Measurements from ENCODE around the gene PRR13. TPM values are rescaled to one million over a fixed set of nuclear protein-coding genes. Genes with fewer than 3 reads are reported as not detected.

The PRR13 gene
- total RNA-seq, 4 donors from 2014 or later, result 40.3 to 90.4 (median 74.2) TPM

DNA sequence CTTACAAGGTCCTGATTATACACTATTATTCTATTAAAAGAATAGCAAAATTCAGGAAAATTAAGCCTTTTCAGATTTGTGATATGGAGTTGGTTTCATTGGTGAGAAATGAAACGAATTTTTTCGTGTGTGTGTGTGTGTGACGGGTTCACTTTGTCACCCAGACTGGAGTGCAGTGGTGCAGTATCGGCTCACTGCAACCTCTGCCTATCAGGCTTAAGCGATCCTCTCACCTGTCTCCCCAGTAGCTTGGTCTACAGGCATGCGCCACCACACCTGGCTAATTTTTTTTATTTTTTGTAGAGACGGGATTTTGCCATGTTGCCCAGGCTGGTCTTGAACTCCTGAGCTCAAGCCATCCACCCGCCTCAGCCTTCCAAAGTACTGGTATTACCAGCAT, 20.1 kb downstream of the PRR13 start:
- H3K4me1 ChIP-seq, result peaks cover 66 to 77% of the 10 kb centered on the region in 2 donors
- DNase-seq (no peak), ATAC-seq (no peak)
- in situ Hi-C loops (cut with MboI; ENCODE audit: low sequenced_read_pairs in 4 of 4) (no loop called here), intact Hi-C loops (cut with DNase I; ENCODE audit: low total_unique reads) (no loop called here)
- H3K27me3 ChIP-seq, result no peaks in the 10 kb centered on the region
- peak overlapping the region; percentile 71 to 84 (median 78) for H3K27ac ChIP-seq
- H3K9me3 ChIP-seq, result no peaks in the 10 kb centered on the region
- no peak overlapping the region for H3K4me3 ChIP-seq
- TF ChIP-seq, protein P1, sequence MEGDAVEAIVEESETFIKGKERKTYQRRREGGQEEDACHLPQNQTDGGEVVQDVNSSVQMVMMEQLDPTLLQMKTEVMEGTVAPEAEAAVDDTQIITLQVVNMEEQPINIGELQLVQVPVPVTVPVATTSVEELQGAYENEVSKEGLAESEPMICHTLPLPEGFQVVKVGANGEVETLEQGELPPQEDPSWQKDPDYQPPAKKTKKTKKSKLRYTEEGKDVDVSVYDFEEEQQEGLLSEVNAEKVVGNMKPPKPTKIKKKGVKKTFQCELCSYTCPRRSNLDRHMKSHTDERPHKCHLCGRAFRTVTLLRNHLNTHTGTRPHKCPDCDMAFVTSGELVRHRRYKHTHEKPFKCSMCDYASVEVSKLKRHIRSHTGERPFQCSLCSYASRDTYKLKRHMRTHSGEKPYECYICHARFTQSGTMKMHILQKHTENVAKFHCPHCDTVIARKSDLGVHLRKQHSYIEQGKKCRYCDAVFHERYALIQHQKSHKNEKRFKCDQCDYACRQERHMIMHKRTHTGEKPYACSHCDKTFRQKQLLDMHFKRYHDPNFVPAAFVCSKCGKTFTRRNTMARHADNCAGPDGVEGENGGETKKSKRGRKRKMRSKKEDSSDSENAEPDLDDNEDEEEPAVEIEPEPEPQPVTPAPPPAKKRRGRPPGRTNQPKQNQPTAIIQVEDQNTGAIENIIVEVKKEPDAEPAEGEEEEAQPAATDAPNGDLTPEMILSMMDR (IDR thresholded peaks at IDR 0.05 in 4 of 5, conservative IDR thresholded peaks at IDR 0.05 in 1 of 5), result no peak
- peak in 1 of 2 donors; percentile 4 for TF ChIP-seq POLR2A (IDR thresholded peaks at IDR 0.05)
- H3K36me3 ChIP-seq, result peaks cover 3 to 100% of the 10 kb centered on the region in 2 donors

DNA sequence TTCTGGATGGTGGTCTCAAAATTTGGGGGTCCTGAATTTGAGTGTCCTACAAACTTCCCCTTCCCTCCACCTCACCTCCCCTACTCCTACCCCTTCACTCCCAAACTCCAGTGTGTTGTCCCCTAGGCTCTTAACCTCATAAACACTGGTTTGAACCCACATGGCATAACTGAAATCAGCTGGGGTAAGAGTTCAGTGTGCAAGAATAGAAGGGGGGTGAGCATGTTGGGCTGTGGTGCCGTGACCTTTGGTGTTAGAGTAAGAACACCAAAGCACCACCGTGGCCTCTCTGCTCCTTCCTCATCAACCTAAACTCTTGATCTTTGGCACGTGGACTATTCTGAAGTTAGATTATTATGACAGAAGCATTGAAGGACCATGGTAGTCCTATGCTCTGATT, 21.4 kb downstream of the PRR13 start:
- no peaks in the 10 kb centered on the region for H3K27me3 ChIP-seq
- intact Hi-C loops (cut with DNase I; ENCODE audit: low total_unique reads) (no loop called here), in situ Hi-C loops (cut with MboI; ENCODE audit: low sequenced_read_pairs in 4 of 4) (no loop called here)
- no peak overlapping the region for H3K4me3 ChIP-seq
- H3K36me3 ChIP-seq, result peaks cover 0 to 100% of the 10 kb centered on the region in 2 donors
- DNase-seq (peak in 1 of 2 donors; percentile 6), ATAC-seq (no peak)
- H3K27ac ChIP-seq, result peak overlapping the region; percentile 71 to 84 (median 78)
- H3K9me3 ChIP-seq, result no peaks in the 10 kb centered on the region
- peaks cover 79 to 90% of the 10 kb centered on the region in 2 donors for H3K4me1 ChIP-seq
- no peak for TF ChIP-seq POLR2A (IDR thresholded peaks at IDR 0.05)
- TF ChIP-seq, protein P1 (IDR thresholded peaks at IDR 0.05 in 4 of 5, conservative IDR thresholded peaks at IDR 0.05 in 1 of 5), result no peak

DNA sequence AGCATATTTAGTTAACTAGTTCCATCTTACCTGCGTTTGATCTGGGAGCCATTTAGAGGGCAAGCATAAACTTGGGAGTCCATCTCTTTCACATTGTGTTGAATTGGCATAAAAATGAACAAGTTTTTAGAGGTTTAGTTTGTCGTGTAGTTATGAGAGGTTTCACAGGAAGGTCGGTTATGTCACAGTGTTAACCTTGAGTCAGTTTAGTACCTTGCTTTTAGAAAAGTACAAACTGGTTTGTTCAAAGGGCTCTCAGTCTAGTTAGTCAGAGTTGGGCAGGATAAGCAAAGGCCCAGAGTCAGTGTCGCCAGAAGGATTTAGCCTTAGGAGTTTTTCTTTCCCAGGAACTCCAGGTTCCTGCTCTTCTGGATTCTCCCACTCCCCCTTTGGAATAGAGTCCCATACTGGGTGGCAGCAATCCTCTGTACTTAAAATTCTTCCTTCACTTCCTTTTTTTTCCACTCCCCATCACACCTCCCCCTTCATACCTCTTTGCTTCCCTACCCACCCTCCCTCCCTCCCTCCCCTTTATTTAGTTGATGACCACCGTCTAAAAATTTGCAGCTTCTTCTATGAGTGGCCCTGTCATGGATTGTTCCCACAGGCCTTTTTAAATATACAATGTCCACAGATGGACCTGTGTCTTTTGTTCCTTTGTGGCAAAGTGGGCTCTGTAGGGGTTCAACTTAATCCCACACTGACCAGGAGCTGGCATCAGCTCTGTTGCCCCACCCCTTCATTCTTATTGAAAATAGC, 22.4 kb downstream of the PRR13 start:
- intact Hi-C loops (cut with DNase I; ENCODE audit: low total_unique reads) (no loop called here), in situ Hi-C loops (cut with MboI; ENCODE audit: low sequenced_read_pairs in 4 of 4) (no loop called here)
- no peaks in the 10 kb centered on the region for H3K9me3 ChIP-seq
- peaks cover 89 to 92% of the 10 kb centered on the region in 2 donors for H3K4me1 ChIP-seq
- ATAC-seq, result no peak
- H3K27me3 ChIP-seq, result no peaks in the 10 kb centered on the region
- H3K36me3 ChIP-seq, result peaks cover 0 to 100% of the 10 kb centered on the region in 2 donors
- peak overlapping the region; percentile 71 to 84 (median 78) for H3K27ac ChIP-seq
- H3K4me3 ChIP-seq, result no peak overlapping the region
- DNase-seq, result no peak
- TF ChIP-seq POLR2A (IDR thresholded peaks at IDR 0.05), result no peak
- TF ChIP-seq, protein P1 (IDR thresholded peaks at IDR 0.05 in 4 of 5, conservative IDR thresholded peaks at IDR 0.05 in 1 of 5), result no peak

DNA sequence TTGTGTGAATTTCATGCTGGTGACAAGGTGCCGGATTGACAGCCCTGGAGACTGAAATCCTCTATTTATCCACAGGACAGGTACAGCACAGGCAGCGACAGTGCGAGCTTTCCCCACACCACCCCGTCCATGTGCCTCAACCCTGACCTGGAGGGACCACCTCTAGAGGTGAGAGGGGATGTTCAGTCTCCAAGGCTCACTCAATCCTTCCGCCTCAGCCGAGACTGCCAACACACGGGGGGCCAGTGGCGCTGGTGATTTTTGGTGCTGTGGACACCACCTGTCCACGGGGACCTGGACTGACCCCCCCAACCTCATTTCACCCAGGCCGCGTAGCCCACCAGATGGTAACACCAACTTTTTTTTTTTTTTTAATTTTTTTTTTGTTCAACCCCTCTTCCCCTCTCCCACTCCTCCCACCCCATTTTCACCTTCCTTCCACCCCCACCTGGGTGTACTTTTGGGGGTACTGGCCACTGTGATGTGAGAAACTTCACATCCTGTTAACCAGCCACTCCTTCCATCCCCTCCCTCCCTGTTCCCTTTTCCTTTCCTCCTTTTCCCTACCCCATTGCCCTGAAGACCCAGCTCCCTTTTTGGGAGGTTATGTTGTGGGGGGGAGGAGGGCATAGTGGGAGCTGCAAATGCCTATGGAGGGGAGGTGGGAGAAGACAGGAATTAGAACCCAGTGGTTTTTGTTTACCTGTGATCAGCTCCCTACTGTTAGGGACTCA, 23.3 kb downstream of the PRR13 start:
- Histone ChIP-seq H3K4me3 (no peak overlapping the region), H3K27ac (peak overlapping the region; percentile 71 to 84 (median 78)), H3K36me3 (peaks cover 3 to 100% of the 10 kb centered on the region in 2 donors), H3K27me3 (no peaks in the 10 kb centered on the region), H3K4me1 (peaks cover 90 to 92% of the 10 kb centered on the region in 2 donors), H3K9me3 (no peaks in the 10 kb centered on the region)
- no peak for TF ChIP-seq POLR2A (IDR thresholded peaks at IDR 0.05)
- TF ChIP-seq, protein P1 (IDR thresholded peaks at IDR 0.05 in 4 of 5, conservative IDR thresholded peaks at IDR 0.05 in 1 of 5), result no peak
- intact Hi-C loops (cut with DNase I; ENCODE audit: low total_unique reads), result no loop called here
- no peak for ATAC-seq
- peak in 1 of 2 donors; percentile 12 for DNase-seq
- in situ Hi-C loops (cut with MboI; ENCODE audit: low sequenced_read_pairs in 4 of 4), result no loop called here
